Measurements from ENCODE around the gene ZFP3.
"Not testable (repeated sequence)": the region's sequence is repeated elsewhere in the genome, so short reads cannot be mapped to it uniquely, and the experiment has no call there.

ZFP3 gene

DNA sequence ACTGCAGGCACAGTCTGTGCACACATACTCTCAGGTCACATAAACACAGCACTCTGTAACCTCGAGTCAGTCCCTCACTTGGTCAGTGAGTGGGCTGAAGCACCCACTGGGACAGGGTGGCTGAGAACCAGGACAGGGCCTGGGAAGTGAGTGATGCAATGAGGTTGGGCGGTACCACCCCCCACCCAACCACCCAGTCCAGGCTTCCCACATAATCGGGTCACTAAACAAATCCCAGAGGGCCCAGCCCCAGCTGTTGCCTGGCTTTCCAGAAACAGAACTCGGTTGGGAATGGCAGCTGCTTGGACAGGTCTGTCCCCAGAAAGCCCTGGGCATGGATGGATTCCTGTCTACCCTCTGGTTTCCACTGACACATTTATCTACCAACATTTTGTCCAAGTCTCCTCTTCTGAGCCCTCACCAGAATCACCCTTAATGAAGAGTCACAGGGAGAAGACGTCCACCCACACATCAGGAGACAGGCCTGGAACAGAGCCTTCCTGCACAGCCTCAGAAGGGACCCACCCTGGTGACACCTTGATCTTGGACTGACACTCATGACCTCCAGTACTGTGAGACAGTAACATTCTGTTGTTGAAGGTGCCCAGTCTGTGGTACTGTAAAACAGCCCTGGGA, 46.0 kb downstream of the ZFP3 start:
- in situ Hi-C loops (cut with HindIII; ENCODE audit: low sequenced_read_pairs): not testable (repeated sequence)

DNA sequence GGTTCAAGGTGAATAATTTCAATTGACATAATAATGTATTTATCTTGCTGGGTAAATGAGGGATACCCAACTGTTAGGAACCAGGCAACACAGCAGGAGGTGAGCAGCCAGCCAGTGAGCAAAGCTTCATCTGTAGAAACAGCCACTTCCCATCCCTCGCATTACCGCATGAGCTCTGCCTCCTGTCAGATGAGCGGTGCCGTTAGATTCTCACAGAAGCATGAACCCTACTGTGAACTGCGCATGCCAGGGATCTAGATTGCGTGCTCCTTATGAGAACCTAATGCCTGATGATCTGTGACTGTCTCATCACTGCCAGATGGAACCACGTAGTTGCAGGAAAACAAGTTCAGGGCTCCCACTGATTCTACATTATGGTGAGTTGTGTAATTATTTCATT, 46.6 kb downstream of the ZFP3 start:
- in situ Hi-C loops (cut with HindIII; ENCODE audit: low sequenced_read_pairs): not testable (repeated sequence)

DNA sequence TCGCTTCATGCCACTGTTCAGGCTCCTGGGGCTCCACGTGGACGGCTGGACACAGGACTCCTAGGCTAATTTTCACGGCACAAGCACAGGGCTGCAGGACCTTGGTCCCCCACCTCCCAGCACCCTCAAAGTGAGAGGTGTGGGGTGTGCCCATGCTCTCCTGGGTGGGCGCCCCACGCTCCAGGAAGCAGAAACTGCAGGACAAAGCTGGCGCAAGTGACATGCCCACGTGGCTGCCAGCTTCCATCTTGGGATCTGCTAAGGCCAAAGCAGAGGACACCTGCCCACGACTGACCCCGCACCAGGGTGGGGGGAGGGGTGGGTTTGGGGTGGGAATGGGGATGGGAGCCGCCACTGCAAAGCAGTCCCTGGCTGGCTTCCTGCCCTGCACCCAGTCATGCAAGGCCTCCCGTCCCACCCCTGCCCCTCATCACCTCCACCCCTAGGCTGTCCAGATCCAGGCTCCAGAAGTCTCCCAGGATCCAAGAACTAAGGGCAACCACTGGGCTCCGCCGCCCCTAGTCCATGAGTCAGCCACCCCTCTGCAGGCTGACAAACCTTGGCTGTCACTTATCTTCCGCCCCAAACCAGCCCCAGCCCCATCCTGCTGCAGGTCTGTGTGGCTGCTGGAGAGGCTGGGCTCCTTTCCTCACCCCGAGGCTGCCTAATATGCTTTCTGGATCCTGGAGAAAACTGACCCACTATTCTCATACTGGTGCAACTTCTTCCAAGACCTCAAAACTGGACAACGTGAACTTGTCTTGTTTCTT, 48.6 kb downstream of the ZFP3 start:
- in situ Hi-C loops (cut with HindIII; ENCODE audit: low sequenced_read_pairs): no loop called here

DNA sequence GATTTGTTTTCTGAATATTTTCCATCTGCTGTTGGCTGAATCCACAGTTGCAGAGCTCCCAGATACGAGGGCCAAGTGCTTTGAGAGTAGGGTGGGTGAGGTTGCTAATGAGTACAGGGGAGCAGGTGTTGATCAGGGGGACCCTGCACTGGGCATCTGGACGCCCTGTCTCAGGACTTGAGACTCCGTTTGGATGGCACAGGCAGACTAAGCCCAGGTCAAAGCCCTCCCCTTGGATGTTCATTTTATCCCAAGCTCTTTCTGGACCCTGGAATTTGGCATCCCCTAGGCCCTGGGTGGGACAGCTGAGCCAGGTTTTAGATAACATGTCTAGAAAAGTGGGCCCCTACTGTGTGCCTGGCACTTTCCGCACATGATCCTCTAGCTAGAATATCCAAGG, 49.6 kb downstream of the ZFP3 start:
- in situ Hi-C loops (cut with HindIII; ENCODE audit: low sequenced_read_pairs): no loop called here

DNA sequence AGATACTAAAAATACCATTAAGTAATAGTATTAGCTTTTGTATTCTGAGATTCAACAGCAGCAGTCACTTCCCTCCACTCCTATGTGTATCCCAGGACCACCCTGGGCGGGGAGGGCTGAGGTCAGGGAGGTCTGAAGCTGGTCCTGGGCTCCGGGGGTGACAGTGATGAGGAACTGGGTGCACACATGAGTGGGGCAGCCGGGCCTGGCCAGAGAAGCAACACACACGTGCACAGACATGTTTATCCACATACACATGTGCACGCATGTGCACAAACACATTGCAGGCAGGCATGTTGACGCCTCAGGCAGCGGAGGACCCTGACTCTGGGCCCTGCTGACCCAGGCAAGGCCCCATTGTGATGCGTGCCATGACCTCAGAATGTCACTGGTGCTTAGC, 50.1 kb downstream of the ZFP3 start:
- in situ Hi-C loops (cut with HindIII; ENCODE audit: low sequenced_read_pairs): not testable (repeated sequence)

DNA sequence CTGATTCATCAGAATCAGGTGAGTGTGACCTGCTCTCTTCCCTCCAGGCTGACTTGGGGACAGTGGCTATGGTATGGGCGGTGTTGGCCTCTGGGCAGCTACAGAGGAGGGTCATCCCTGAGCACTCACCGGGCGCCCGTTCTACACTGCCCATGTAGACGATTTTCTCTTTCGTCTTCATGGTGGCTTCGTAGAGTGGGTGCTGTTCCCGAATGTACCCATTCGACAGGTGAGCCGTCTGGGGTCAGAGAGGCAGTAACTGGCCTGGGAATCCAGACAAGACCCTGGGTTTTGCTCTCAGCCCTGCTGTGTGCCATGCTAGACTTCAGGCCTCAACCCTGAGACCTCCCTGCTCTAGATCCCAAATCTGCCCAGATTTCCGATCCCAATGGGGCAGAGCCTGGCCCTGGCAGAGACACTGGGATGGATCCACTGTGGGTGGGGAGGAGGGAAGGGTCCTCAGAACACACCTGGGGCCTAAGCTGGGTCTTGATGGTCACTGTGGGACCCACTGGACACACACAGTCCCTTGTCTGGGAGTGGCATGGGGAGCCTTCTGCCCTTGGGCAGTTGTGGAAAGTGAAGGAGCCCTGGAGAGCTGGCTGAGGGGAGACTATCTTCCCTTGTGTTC, 50.8 kb downstream of the ZFP3 start:
- in situ Hi-C loops (cut with HindIII; ENCODE audit: low sequenced_read_pairs): no loop called here

DNA sequence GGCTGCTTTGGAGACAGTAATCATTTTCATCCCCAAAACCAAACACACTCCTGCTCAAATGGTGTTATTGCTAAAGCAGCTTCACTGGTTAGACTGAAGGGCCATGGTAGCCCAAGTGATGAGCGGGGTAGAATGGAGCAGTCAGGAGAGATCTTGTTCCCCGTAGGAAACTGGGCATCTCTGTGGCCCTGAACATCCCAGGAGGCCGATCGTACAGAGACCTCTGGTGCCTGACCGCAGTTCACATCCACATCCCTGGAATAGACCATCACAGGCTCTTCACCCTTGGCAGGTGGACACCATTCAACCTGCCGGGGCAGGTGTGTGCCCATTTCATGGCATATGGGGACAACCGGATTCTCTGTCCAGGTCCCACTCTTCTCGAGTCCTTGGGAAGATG, 51.5 kb downstream of the ZFP3 start:
- in situ Hi-C loops (cut with HindIII; ENCODE audit: low sequenced_read_pairs): not testable (repeated sequence)

DNA sequence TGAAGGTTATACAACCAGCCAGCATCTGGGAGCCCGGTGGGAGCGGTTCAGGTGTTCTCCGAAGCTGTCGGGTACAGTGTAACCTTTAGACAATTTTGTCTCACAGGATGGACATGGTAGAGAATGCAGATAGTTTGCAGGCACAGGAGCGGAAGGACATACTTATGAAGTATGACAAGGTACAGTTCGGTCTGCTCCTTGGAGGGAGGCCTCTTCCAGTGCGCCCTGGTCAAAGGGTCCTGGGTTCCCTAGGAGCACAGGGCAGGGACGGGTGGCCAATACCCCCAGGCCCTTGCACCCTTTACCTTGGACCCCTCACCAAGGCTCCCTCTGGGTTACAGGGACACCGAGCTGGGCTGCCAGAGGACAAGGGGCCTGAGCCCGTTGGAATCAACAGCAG, 52.0 kb downstream of the ZFP3 start:
- in situ Hi-C loops (cut with HindIII; ENCODE audit: low sequenced_read_pairs): not testable (repeated sequence)

DNA sequence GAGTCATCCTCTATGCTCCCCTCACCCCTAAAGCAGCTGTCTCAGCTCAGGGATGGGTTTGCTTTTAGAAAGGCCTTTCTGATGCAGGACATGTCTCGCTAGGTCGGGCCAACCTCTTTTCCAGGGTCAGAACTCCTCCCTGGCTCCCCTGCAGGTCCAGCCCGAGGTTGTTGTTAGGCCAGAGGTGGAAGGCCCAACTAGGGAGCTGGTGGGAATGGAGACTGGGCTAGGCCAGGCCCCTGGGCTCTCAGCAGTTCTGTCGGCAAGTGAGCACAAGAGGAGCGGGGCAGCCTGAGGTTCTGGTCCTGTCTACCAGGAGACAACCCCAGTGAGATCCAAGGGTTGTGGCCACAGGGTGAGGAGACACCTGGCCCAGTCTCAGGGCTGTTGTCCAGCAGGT, 52.4 kb downstream of the ZFP3 start:
- in situ Hi-C loops (cut with HindIII; ENCODE audit: low sequenced_read_pairs): not testable (repeated sequence)

DNA sequence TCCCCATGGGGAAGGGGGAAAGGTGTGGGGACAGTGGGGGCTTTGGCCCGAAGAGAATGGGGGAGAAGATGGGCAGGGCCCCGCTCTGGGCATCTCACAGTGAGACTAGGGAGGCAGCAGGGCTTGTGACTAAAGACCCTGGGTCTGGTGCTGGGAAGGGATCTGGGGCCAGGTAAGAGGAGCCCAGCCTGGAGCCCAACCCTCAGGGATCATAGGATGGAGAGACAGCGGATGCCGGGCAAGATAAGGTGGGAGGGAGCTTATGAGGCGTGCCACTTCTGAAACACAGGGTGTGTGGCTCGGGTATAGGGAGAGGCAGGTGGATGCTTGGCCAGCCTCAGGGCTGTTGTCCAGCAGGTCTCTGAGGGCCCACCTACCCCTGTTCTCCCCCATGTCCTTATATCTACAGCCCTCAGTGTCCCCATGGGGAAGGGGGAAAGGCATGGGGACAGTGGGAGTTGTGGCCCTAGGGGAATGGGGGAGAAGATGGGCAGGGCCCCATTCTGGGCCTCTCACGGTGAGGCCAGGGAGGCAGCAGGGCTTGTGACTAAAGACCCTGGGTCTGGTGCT, 53.0 kb downstream of the ZFP3 start:
- in situ Hi-C loops (cut with HindIII; ENCODE audit: low sequenced_read_pairs): no loop called here

DNA sequence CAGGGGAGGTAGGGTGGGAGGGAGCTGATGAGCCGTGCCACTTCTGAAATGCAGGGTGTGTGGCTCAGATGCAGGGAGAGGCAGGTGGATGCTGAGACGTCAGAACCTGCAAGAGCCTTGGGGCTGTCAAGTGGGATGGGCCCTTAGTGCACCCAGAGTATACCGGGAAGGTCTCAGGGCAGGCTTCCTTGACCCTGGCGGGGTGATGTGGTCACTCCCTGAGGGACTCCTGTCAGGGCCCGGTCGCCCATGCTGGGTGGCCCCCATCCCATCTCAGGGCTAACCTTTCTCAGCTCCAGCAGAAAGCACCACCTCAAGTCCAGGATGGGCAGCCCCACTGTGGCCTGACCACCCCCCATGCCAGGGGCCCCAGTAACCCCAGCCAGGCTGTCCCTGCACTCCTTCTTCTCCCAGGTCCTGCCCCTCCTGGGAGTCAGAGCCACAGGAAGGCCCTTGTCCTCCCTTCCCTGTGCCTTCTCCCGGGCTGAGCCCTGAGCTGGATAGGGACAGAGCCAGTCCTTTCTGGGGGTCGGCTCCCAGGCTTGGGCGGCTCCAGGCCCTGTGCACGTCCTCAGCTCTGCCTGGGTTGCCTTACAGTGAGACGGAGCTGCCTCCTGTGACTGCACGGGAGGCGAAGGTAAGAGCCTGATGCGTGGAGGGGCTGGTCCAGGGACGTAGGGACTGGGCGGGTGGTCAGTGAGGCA, 53.7 kb downstream of the ZFP3 start:
- in situ Hi-C loops (cut with HindIII; ENCODE audit: low sequenced_read_pairs): not testable (repeated sequence)

DNA sequence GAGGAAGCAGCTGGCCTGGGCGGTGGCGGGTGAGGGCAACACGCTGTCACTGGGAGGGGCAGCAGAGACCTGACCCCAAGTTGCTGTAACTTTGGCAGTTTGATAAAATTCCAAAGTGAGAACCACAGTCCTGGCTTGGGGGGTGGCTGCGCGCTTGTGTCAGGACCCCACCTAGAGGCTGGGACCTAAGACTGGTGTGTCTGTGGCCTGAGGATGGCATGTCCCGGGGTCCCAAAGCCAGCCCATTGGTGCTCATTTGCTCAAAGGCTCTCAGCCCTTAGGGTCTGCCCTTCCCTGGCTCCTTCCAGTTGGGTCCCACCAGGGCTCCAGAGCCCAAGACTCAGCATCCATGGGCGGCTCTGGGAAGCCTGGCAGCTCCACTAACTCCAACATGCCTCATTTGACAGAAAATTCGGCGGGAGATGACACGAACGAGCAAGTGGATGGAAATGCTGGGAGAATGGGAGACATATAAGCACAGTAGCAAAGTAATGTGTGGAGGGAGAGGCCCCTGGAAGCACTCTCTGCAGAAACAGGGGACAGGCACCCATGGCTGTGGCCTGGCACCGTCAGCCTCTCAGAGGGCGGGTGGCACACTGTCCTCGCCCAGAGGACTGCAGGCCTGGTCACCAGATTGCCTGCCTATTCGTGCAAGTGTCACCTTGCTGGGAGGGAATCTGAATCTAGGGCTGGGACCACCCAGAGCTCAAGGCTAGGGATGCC, 54.4 kb downstream of the ZFP3 start:
- in situ Hi-C loops (cut with HindIII; ENCODE audit: low sequenced_read_pairs): not testable (repeated sequence)

DNA sequence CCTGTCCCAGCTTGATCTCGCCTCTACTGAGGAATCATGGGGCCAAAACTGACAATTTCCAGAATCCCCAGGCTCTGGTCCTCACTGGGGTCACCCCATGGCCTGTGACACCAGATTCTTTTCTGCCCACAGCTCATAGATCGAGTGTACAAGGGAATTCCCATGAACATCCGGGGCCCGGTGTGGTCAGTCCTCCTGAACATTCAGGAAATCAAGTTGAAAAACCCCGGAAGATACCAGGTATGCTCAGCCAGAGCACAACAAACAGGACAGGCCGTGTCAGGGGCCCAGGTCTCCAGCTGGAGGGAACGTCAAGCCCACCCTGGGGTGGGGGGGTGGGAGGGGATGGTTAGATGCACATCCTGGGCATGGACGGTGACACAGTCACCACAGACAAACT, 55.0 kb downstream of the ZFP3 start:
- in situ Hi-C loops (cut with HindIII; ENCODE audit: low sequenced_read_pairs): no loop called here

DNA sequence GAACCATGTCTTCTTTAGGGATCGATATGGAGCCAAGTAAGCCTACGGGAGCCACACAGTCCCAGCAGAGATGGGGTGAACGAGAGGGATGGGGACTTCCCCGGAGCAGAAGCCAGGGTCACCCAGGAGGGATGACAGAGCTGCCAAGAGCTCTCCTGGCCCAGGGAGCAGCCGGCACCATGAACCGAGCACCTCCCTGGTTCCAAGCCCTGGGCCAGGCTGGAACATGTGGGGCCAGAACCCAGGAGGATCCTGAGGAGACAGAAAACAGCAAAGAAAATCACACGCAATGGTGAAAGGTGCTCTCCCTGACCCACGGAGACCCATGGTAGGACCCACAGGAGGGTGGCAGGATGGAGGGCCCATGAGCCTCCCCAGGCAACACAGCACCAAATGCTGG, 55.7 kb downstream of the ZFP3 start:
- in situ Hi-C loops (cut with HindIII; ENCODE audit: low sequenced_read_pairs): not testable (repeated sequence)

DNA sequence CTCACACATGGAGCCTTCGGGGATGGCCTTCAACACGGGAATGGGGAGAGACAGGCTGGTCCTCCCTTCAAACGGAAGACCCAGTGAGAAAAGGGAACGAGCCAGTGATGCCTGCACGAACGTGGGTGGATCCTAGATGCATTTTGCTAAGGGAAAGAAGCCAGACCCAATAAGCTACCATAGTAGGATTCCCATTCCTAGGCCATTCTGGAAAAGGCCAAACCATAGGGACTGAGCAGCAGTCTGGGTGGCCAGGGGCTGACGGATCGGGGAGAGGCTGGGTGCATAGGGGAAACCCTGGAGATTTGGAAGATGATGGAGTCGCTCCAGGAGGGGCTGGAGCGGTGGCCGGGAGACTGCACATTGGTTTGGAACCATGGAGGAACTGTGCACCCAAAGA, 56.3 kb downstream of the ZFP3 start:
- in situ Hi-C loops (cut with HindIII; ENCODE audit: low sequenced_read_pairs): not testable (repeated sequence)

DNA sequence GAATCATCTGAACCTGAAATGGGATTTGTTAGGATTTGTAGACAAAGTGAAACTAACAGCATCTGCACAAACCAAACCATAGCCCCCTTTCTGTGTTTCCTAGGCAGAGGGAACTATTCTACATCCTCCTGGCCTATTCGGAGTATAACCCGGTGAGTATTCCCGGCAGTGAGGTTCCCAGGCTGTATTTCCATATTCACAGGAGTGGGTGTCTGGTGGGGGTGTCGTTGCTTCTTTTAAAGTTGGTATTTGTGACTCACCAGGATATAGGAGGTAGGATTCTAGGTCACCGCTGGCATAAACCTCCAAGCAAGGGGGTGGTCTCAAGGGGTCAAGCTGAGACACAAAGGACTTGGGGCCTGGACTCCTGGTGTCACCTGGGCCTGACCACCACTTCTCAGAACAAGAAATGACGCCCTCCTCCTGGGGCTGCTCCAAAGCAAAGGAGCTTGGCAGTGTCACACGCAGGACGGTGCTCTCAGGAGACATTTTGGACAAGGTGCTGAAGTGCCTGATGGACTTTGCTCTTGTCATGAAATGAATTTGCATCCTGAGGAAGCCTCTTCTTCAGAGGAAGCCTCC, 57.0 kb downstream of the ZFP3 start:
- in situ Hi-C loops (cut with HindIII; ENCODE audit: low sequenced_read_pairs): not testable (repeated sequence)

DNA sequence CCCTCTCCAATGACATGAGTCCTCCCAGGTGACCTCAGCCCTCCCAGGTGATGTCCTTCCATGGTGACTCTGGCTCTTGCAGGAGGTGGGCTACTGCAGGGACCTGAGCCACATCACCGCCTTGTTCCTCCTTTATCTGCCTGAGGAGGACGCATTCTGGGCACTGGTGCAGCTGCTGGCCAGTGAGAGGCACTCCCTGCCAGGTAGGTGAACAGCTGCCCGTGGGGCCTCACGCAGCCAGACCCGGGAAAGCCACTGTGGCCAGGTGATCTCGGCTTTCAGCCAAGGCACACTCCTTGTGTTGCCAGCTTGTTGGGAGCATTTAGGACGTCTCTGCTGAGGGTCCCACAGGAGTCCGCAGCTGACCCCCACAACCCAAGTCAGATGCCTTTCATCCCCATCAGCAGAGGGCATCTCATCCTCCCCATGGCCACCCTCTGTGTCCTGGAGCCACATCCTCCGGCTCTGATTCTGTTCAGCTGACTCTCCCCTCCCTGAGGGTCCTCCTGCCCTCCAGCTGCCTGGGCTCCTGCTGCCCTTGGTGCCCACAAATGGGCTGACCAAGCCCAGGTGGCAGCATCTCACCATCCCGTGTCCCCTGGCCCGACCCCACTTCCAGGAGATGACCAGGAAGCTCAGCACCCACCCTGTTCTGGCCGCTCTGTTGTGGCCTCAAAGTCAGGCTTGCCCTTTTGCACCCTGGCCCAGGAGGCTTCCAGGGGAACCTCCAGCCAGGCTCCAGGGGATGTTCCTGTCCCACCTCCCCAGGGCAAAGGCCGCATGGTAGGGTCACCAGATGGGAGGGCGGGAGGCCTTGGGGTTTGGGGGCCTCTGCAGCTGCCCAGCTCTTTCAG, 57.7 kb downstream of the ZFP3 start:
- in situ Hi-C loops (cut with HindIII; ENCODE audit: low sequenced_read_pairs): no loop called here

DNA sequence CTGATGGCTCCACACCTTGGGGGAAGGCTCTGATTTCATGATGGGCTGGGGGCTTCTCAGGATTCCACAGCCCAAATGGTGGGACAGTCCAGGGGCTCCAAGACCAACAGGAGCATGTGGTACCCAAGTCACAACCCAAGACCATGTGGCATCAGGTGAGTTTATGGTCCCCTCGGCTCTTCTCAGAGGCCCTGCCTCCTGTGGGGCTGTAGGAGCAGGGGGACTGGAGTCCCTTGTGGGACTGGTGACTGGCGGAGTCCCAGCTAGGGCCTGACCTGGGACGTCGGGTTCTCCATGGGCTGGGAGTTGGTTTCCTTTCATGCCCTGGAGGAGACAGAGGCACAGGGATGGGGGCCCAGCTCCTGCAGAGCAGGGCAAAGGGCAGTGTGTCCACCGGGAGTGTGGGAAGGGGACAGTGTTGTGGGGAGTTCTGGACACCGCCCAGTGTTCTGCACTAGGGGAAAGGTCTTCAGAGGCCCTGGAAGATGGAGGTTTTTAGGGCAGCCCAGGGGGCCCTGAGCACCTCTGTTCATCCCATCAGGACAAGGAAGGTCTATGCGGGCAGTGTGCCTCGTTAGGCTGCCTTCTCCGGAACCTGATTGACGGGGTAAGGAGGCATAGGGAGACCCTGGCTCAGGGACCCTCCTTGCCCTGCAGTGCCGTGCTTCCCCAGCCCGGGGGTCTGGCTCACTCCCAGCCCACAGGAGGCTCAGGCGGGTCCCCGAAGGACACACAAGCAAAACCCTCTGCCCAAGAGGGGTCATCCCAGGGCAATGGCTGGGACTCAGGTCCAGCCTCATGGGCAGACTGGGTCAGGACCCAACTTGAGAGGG, 58.5 kb downstream of the ZFP3 start:
- in situ Hi-C loops (cut with HindIII; ENCODE audit: low sequenced_read_pairs): not testable (repeated sequence)

All from DLD1 (cell line).